Measurements from ENCODE around the gene PPIL6. TPM values are rescaled to one million over a fixed set of nuclear protein-coding genes. Genes with fewer than 3 reads are reported as not detected.

The PPIL6 gene
- total and polyA plus RNA-seq, 2 donors from 2014 or later, result 6.0 to 8.4 TPM

DNA sequence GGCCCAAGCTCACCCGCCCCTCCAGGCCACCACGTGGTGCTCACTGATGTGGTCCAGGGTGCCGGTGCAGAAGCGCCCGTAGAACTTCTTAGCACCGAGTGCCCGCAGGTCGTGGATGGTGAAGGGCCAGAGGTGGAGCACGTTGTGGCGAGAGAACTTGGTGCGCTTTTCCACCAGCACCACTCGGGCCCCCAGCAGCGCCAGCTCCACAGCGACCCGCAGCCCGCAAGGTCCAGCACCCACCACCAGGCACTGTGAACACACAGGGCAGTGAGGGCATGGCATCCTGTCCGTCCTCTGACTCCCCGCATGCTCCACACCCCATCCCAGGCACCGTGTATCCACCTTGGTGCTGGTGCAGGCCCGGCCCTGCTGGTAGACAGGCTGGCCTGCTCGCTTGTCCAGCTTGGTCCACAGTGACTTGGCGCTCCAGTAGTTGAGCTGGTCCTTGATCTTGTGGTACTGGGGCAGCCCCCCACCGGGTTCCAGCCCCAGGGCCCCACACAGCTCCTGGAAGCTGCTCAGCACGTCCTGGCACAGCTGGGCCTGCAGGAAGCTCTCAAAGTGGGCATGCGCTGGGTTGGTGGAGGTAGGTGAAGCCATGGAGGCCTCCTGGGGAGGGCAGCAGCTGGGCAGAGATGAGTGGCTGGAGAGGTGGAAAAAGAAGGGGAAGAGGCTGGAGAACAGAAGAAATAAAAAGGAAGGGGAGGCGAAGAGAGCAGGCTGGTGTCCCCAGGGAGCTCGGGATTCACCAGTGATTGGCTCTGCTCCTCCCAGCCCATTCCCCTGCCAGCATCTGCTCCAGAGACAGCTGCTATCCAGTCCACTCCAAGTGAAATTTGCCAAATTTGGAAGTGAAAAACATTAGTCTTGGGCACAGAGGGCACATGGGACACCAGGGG is 13.4 kb upstream of the PPIL6 start:
- Histone ChIP-seq H3K27ac (ENCODE audit: low read depth in 2 of 2, low read length in 2 of 2) (peak overlapping the region in 1 of 2 donors; percentile 3), H3K9ac (ENCODE audit: low read length in 3 of 3) (no peak overlapping the region), H3K4me1 (ENCODE audit: control insufficient read depth in 2 of 3, insufficient read depth in 2 of 3, low read depth in 1 of 3, low read length in 3 of 3) (peaks cover 0 to 15% (median 11%) of the 10 kb centered on the region in 3 donors), H3K4me3 (ENCODE audit: low read length in 3 of 3) (no peak overlapping the region), H3K9me3 (ENCODE audit: control insufficient read depth in 2 of 3, insufficient read depth in 1 of 3, low read length in 3 of 3) (no peaks in the 10 kb centered on the region), H3K27me3 (ENCODE audit: control insufficient read depth, insufficient read depth, low read length) (no peaks in the 10 kb centered on the region), H3K36me3 (ENCODE audit: control insufficient read depth in 2 of 3, insufficient read depth in 3 of 3, low read length in 3 of 3) (peaks cover 0 to 3% (median 2%) of the 10 kb centered on the region in 3 donors)
- TF ChIP-seq, protein P1, sequence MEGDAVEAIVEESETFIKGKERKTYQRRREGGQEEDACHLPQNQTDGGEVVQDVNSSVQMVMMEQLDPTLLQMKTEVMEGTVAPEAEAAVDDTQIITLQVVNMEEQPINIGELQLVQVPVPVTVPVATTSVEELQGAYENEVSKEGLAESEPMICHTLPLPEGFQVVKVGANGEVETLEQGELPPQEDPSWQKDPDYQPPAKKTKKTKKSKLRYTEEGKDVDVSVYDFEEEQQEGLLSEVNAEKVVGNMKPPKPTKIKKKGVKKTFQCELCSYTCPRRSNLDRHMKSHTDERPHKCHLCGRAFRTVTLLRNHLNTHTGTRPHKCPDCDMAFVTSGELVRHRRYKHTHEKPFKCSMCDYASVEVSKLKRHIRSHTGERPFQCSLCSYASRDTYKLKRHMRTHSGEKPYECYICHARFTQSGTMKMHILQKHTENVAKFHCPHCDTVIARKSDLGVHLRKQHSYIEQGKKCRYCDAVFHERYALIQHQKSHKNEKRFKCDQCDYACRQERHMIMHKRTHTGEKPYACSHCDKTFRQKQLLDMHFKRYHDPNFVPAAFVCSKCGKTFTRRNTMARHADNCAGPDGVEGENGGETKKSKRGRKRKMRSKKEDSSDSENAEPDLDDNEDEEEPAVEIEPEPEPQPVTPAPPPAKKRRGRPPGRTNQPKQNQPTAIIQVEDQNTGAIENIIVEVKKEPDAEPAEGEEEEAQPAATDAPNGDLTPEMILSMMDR (IDR thresholded peaks at IDR 0.05; ENCODE audit: borderline replicate concordance, extremely low read depth, insufficient read depth), result no peak
- DNase-seq (peak in 1 of 5 donors; percentile 78), FAIRE-seq (no peak)
- intact Hi-C loops (cut with DNase I), result no loop called here

DNA sequence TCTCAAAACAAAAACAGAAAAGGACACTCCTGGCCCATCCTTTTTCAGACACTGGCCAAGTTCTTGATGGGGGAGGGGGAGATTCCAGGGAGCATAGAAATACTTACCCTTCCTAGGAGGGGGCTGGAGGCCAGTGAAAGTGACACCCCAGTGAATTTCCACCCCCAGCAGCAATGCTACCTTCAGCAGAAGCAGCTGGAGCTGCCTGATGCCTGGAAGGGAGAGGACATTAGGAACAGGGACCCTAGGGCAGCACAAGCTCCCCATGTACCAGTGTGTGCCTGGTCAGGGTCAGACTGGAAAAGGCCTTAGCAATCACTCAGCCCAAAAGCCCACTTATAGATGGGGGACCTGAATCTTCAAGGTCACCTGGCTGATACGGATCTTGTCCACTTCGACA is 12.7 kb upstream of the PPIL6 start:
- DNase-seq, result no peak
- H3K27me3 ChIP-seq (ENCODE audit: control insufficient read depth, insufficient read depth, low read length), result no peaks in the 10 kb centered on the region
- intact Hi-C loops (cut with DNase I), result no loop called here
- peaks cover 0 to 3% (median 2%) of the 10 kb centered on the region in 3 donors for H3K36me3 ChIP-seq (ENCODE audit: control insufficient read depth in 2 of 3, insufficient read depth in 3 of 3, low read length in 3 of 3)
- TF ChIP-seq, protein P1 (IDR thresholded peaks at IDR 0.05; ENCODE audit: borderline replicate concordance, extremely low read depth, insufficient read depth), result no peak
- H3K9ac ChIP-seq (ENCODE audit: low read length in 3 of 3), result no peak overlapping the region
- peaks cover 0 to 15% (median 11%) of the 10 kb centered on the region in 3 donors for H3K4me1 ChIP-seq (ENCODE audit: control insufficient read depth in 2 of 3, insufficient read depth in 2 of 3, low read depth in 1 of 3, low read length in 3 of 3)
- H3K27ac ChIP-seq (ENCODE audit: low read depth in 2 of 2, low read length in 2 of 2), result no peak overlapping the region
- no peaks in the 10 kb centered on the region for H3K9me3 ChIP-seq (ENCODE audit: control insufficient read depth in 2 of 3, insufficient read depth in 1 of 3, low read length in 3 of 3)
- no peak overlapping the region for H3K4me3 ChIP-seq (ENCODE audit: low read length in 3 of 3)
- FAIRE-seq, result no peak

DNA sequence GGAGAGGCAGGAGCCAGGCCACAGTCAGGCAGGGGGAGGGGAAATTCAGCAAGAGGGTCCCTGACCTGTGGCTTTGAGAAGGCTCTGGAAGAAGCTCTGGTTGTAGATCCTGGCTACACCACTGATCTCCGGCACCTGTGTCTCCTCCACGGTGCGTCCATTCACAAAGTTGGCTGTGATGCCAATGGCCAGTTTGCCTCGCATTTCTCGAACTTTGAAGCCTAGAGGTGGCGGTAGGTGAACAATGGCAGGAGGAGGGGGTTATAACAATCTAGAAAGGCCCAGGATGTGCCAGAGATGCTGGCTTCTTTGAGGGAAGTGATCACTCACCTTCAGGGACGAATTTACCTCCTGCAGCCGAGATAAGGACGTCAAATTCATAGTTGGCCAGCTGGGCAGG is 11.8 kb upstream of the PPIL6 start:
- Histone ChIP-seq H3K9ac (ENCODE audit: low read length in 3 of 3) (no peak overlapping the region), H3K4me1 (ENCODE audit: control insufficient read depth in 2 of 3, insufficient read depth in 2 of 3, low read depth in 1 of 3, low read length in 3 of 3) (peaks cover 0 to 13% (median 5%) of the 10 kb centered on the region in 3 donors), H3K27ac (ENCODE audit: low read depth in 2 of 2, low read length in 2 of 2) (no peak overlapping the region), H3K9me3 (ENCODE audit: control insufficient read depth in 2 of 3, insufficient read depth in 1 of 3, low read length in 3 of 3) (no peaks in the 10 kb centered on the region), H3K27me3 (ENCODE audit: control insufficient read depth, insufficient read depth, low read length) (no peaks in the 10 kb centered on the region), H3K4me3 (ENCODE audit: low read length in 3 of 3) (no peak overlapping the region), H3K36me3 (ENCODE audit: control insufficient read depth in 2 of 3, insufficient read depth in 3 of 3, low read length in 3 of 3) (peaks cover 0 to 3% (median 2%) of the 10 kb centered on the region in 3 donors)
- intact Hi-C loops (cut with DNase I), result no loop called here
- DNase-seq (no peak), FAIRE-seq (no peak)
- TF ChIP-seq, protein P1 (IDR thresholded peaks at IDR 0.05; ENCODE audit: borderline replicate concordance, extremely low read depth, insufficient read depth), result no peak

Measured in kidney (tissue), 14 donors.